OCI-LY7 (cell line): Measurements from ENCODE around the gene OXSR1. TPM values are rescaled to one million over a fixed set of nuclear protein-coding genes. Genes with fewer than 3 reads are reported as not detected.

Experiments used
- BruUV-seq: library from RNA; stranded (reverse); fragments of 400-500 nt; replicated peaks from 2 replicates; lab custom pipeline; 2021; lab: Mats Ljungman, UMichigan
- CTCF ChIA-PET: fragments of 300-600 bp; sonication (Branson Sonifier 250); formaldehyde crosslinking; loops from one replicate; lab custom pipeline; 2022; ENCODE audit warnings: antibody characterized with exemption; ENCODE audit not compliant: unreplicated experiment; lab: Charles Lee
- POLR2A ChIA-PET: fragments of 300-600 bp; sonication (Branson Sonifier 250); formaldehyde crosslinking; loops from one replicate; lab custom pipeline; 2022; ENCODE audit warnings: antibody characterized with exemption; lab: Charles Lee
- DNase-seq: peaks from one replicate; pipeline ENCODE4 v3.0.0-alpha.2; 2015; ENCODE audit warnings: low spot score
- H2AFZ ChIP-seq: fragments of 200-600 bp; sonication (generic), shearing (Covaris generic); 2 replicates; pipeline ENCODE4 v1.6.1; 2014; ENCODE audit warnings: mild to moderate bottlenecking, antibody characterized with exemption, low read length, moderate library complexity
- H3K27ac ChIP-seq: fragments of 200-600 bp; sonication (generic); 2 replicates; pipeline ENCODE4 v1.5.1; 2014; ENCODE audit warnings: mixed run types, low read depth, mild to moderate bottlenecking, moderate library complexity, low read length, inconsistent platforms; ENCODE audit not compliant: poor library complexity, severe bottlenecking
- H3K36me3 ChIP-seq: fragments of 200-600 bp; sonication (generic); 2 replicates; pipeline ENCODE4 v1.6.1; 2014; ENCODE audit warnings: mild to moderate bottlenecking, antibody characterized with exemption, low read length, moderate library complexity, mixed read lengths; ENCODE audit not compliant: insufficient read depth
- H3K4me1 ChIP-seq: fragments of 200-600 bp; sonication (generic); 2 replicates; pipeline ENCODE4 v1.5.1; 2014; ENCODE audit warnings: mild to moderate bottlenecking, low read length; ENCODE audit not compliant: insufficient read depth, poor library complexity, severe bottlenecking
- H3K4me2 ChIP-seq: fragments of 200-600 bp; sonication (generic); 2 replicates; pipeline ENCODE4 v1.6.1; 2014; ENCODE audit warnings: mild to moderate bottlenecking, low read length
- H3K4me3 ChIP-seq: fragments of 200-600 bp; sonication (generic); 2 replicates; pipeline ENCODE4 v1.5.1; 2014; ENCODE audit warnings: mild to moderate bottlenecking, low read depth, low read length; ENCODE audit not compliant: poor library complexity, severe bottlenecking
- H3K79me2 ChIP-seq: fragments of 200-600 bp; sonication (generic); 2 replicates; pipeline ENCODE4 v1.6.1; 2016; ENCODE audit warnings: low read depth, mild to moderate bottlenecking, low read length, moderate library complexity, mixed read lengths; ENCODE audit not compliant: insufficient read depth
- H3K9me2 ChIP-seq: fragments of 200-600 bp; sonication (generic); 2 replicates; pipeline ENCODE4 v1.6.1; 2016; ENCODE audit warnings: mild to moderate bottlenecking, low read length, mixed read lengths; ENCODE audit not compliant: insufficient read depth
- H3K9me3 ChIP-seq: fragments of 200-600 bp; sonication (generic); 2 replicates; pipeline ENCODE4 v1.6.1; 2014; ENCODE audit warnings: mild to moderate bottlenecking, mixed run types, low read length, mixed read lengths
- H4K20me1 ChIP-seq: fragments of 200-600 bp; sonication (generic); 2 replicates; pipeline ENCODE4 v1.6.1; 2014; ENCODE audit warnings: mild to moderate bottlenecking, antibody characterized with exemption, low read length, moderate library complexity, mixed read lengths; ENCODE audit not compliant: insufficient read depth
- EZH2phosphoT487 ChIP-seq: fragments of 200-600 bp; sonication (generic); IDR thresholded peaks from 2 replicates; pipeline ENCODE4 v1.6.1; 2018; ENCODE audit warnings: low read depth, borderline replicate concordance, mild to moderate bottlenecking, mixed run types, antibody characterized with exemption, low read length, moderate library complexity, mixed read lengths
- intact Hi-C: fragments of 100-400 bp; cut with micrococcal nuclease; formaldehyde crosslinking; loops from one replicate; pipeline ENCODE4 v1.10.0; 2022; ENCODE audit not compliant: unreplicated experiment
- total RNA-seq, 2 experiments: library from RNA; depleted of rRNA in 1 of 2; stranded (reverse); fragments of >200 nt in 1 of 2; shearing (Covaris generic) in 1 of 2; gene quantifications; 2 replicates each; pipeline ENCODE4 v1.2.3, GENCODE V29; 2014 to 2022
- TF ChIP-seq, protein P1 (sequence below): fragments of 200-600 bp; sonication (generic); conservative IDR thresholded peaks from 2 replicates; pipeline ENCODE4 v1.5.1; 2014; ENCODE audit warnings: mild to moderate bottlenecking, antibody characterized with exemption, low read length, moderate library complexity, mixed read lengths

OXSR1 gene
- total RNA-seq, 2 experiments from 2014 or later: 21.4 to 43.7 TPM

GRCh38 chr3:38136393-38136776 is 29.0 kb upstream of the OXSR1 start:
- peak overlapping the region; percentile 58; the same call in 1 of the 2 replicates for H2AFZ ChIP-seq
- no peaks in the 10 kb centered on the region; the same call in 1 of the 2 replicates for H4K20me1 ChIP-seq
- peaks cover 29% of the 10 kb centered on the region for H3K4me1 ChIP-seq
- DNase-seq: peak; percentile 30
- H3K36me3 ChIP-seq: peaks cover 37% of the 10 kb centered on the region
- H3K9me3 ChIP-seq: no peaks in the 10 kb centered on the region
- H3K27ac ChIP-seq: peak overlapping the region; percentile 3
- peak overlapping the region; percentile 95 for H3K4me3 ChIP-seq
- TF ChIP-seq, protein P1, sequence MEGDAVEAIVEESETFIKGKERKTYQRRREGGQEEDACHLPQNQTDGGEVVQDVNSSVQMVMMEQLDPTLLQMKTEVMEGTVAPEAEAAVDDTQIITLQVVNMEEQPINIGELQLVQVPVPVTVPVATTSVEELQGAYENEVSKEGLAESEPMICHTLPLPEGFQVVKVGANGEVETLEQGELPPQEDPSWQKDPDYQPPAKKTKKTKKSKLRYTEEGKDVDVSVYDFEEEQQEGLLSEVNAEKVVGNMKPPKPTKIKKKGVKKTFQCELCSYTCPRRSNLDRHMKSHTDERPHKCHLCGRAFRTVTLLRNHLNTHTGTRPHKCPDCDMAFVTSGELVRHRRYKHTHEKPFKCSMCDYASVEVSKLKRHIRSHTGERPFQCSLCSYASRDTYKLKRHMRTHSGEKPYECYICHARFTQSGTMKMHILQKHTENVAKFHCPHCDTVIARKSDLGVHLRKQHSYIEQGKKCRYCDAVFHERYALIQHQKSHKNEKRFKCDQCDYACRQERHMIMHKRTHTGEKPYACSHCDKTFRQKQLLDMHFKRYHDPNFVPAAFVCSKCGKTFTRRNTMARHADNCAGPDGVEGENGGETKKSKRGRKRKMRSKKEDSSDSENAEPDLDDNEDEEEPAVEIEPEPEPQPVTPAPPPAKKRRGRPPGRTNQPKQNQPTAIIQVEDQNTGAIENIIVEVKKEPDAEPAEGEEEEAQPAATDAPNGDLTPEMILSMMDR: no peak
- peak overlapping the region; percentile 97 for H3K4me2 ChIP-seq
- ChIA-PET CTCF (interaction anchor here (0.5 to 0.6 kb wide), 3 partner anchors 8 to 48 kb away, joined by 3 to 4 read pairs (median 4); no protein-coding TSS in a partner anchor), POLR2A (interaction anchor here (0.6 to 4.8 kb wide), 6 partner anchors 29 to 360 kb away, joined by 3 to 42 read pairs (median 4); partner anchors contain the start of gene OXSR1)
- TSS peak; percentile 58 for BruUV-seq
- intact Hi-C loops: no loop called here
- no peaks in the 10 kb centered on the region for H3K9me2 ChIP-seq
- H3K79me2 ChIP-seq: peaks cover 14% of the 10 kb centered on the region; the same call in 1 of the 2 replicates

GRCh38 chr3:38136777-38137614 is 28.3 kb upstream of the OXSR1 start, which contains the start of gene ACAA1:
TSS of gene ACAA1 (minus strand) at chr3:38137127. CDS start at chr3:38137035, 92 bp downstream.
- no TSS peak for BruUV-seq
- H4K20me1 ChIP-seq: no peaks in the 10 kb centered on the region; the same call in 1 of the 2 replicates
- intact Hi-C loops: loop anchor here (1.0 kb wide), 1 partner anchor 28 kb away; the partner anchor contains the start of gene OXSR1
- peaks cover 29% of the 10 kb centered on the region for H3K4me1 ChIP-seq
- no peaks in the 10 kb centered on the region for H3K9me2 ChIP-seq
- peak within 1 kb of the TSS; percentile 90 for H2AFZ ChIP-seq
- peaks cover 14% of the 10 kb centered on the region; the same call in 1 of the 2 replicates for H3K79me2 ChIP-seq
- H3K4me2 ChIP-seq: peak within 1 kb of the TSS; percentile 97
- ChIA-PET CTCF (interaction anchor here (0.5 to 0.6 kb wide), 4 partner anchors 9 to 48 kb away, joined by 3 to 6 read pairs (median 4); no protein-coding TSS in a partner anchor), POLR2A (interaction anchor here (0.6 to 4.8 kb wide), 10 partner anchors 16 to 360 kb away, joined by 3 to 42 read pairs (median 3); partner anchors contain the start of gene OXSR1)
- peaks cover 37% of the 10 kb centered on the region for H3K36me3 ChIP-seq
- peak within 1 kb of the TSS; percentile 29 for H3K27ac ChIP-seq
- H3K9me3 ChIP-seq: no peaks in the 10 kb centered on the region
- TF ChIP-seq EZH2phosphoT487: no peak
- TF ChIP-seq, protein P1: no peak
- H3K4me3 ChIP-seq: peak within 1 kb of the TSS; percentile 95
- DNase-seq: peak; percentile 98
